HCT116 (cell line): Measurements from ENCODE around the gene SUSD6. TPM values are rescaled to one million over a fixed set of nuclear protein-coding genes. Genes with fewer than 3 reads are reported as not detected.

Experiments
- ATAC-seq: fragments of 200-7000 bp; cut with Tn5 transposase; 2 replicates; pipeline ENCODE4 v1.9.1; 2020; ENCODE audit warnings: mild to moderate bottlenecking, moderate library complexity
- BruUV-seq: library from RNA; stranded (reverse); fragments of 400-500 nt; replicated peaks from 2 replicates; lab custom pipeline; 2021; lab: Mats Ljungman, UMichigan
- CTCF ChIA-PET: fragments of 300-600 bp; sonication (Branson Sonifier 250); formaldehyde crosslinking; loops from one replicate; lab custom pipeline; 2021; ENCODE audit warnings: antibody characterized with exemption; lab: Charles Lee
- POLR2A ChIA-PET: fragments of 300-600, 350-600 bp; sonication (Branson Sonifier 250); formaldehyde crosslinking; loops from one replicate; lab custom pipeline; 2021; ENCODE audit warnings: antibody characterized with exemption; lab: Charles Lee
- RAD21 ChIA-PET, 2 experiments: fragments of 300-600 bp; sonication (Branson Sonifier 250); formaldehyde crosslinking; loops; one replicate each; lab custom pipeline; 2023; ENCODE audit warnings: low total read pairs in 2 of 2; ENCODE audit not compliant: uncharacterized antibody in 2 of 2, unreplicated experiment in 2 of 2, low non-redundant PET in 1 of 2; lab: Charles Lee
- DNase-seq: peaks from one replicate; pipeline ENCODE4 v3.0.0-alpha.2; 2010; ENCODE audit warnings: low read depth, low spot score
- H2AFZ ChIP-seq: fragments of 200-600 bp; shearing (Covaris generic), sonication (generic); 2 replicates; pipeline ENCODE4 v1.6.1; 2017; ENCODE audit warnings: low read depth, mixed run types, mixed read lengths, antibody characterized with exemption, low read length; ENCODE audit not compliant: poor library complexity, severe bottlenecking
- H3K27ac ChIP-seq: 2 replicates; pipeline ENCODE4 v1.5.1; 2012; ENCODE audit warnings: low read depth, low read length
- H3K27me3 ChIP-seq: fragments of 200-600 bp; sonication (generic); 2 replicates; pipeline ENCODE4 v1.6.1; 2016; ENCODE audit warnings: mixed run types, low read length, mixed read lengths; ENCODE audit not compliant: insufficient read depth
- H3K36me3 ChIP-seq, 2 experiments: fragments of 200-500 bp in 1 of 2; fragments of 200-600 bp in 1 of 2; sonication (Bioruptor generic) in 1 of 2; sonication (generic) in 1 of 2; 2 replicates each; pipeline versions ENCODE4 v1.5.1 to v1.6.1; 2014 to 2016; ENCODE audit warnings: low read length in 2 of 2, inconsistent platforms in 1 of 2, mixed read lengths in 1 of 2, mixed run types in 1 of 2; ENCODE audit not compliant: insufficient read depth in 2 of 2, control insufficient read depth in 1 of 2
- H3K4me1 ChIP-seq, 2 experiments: fragments of 200-600 bp in 1 of 2; sonication (generic) in 1 of 2; 2 replicates each; pipeline versions ENCODE4 v1.5.1 to v1.6.1; 2012 to 2017; ENCODE audit warnings: low read length in 2 of 2, inconsistent platforms in 1 of 2, mild to moderate bottlenecking in 1 of 2, mixed read lengths in 1 of 2, mixed run types in 1 of 2, moderate library complexity in 1 of 2; ENCODE audit not compliant: insufficient read depth in 2 of 2, control insufficient read depth in 1 of 2
- H3K4me2 ChIP-seq: fragments of 200-600 bp; sonication (generic); 2 replicates; pipeline ENCODE4 v1.6.1; 2017; ENCODE audit warnings: mixed run types, low read length, mixed read lengths
- H3K4me3 ChIP-seq, 2 experiments: fragments of 200-600 bp in 1 of 2; sonication (generic) in 1 of 2; replicated peaks in 1 of 2; 2 replicates each; pipeline ENCODE4 v1.5.1; 2011 to 2016; ENCODE audit warnings: low read length in 2 of 2, control low read depth in 1 of 2, low read depth in 1 of 2, mild to moderate bottlenecking in 1 of 2, mixed read lengths in 1 of 2, mixed run types in 1 of 2
- H3K79me2 ChIP-seq: fragments of 200-600 bp; sonication (generic); 2 replicates; pipeline ENCODE4 v1.6.1; 2017; ENCODE audit warnings: mild to moderate bottlenecking, mixed run types, low read length, moderate library complexity, mixed read lengths; ENCODE audit not compliant: insufficient read depth
- H3K9ac ChIP-seq: fragments of 200-600 bp; sonication (generic); 2 replicates; pipeline ENCODE4 v1.6.1; 2016; ENCODE audit warnings: low read length, mixed read lengths
- H3K9me2 ChIP-seq: fragments of 200-600 bp; sonication (generic), shearing (Covaris generic); 2 replicates; pipeline ENCODE4 v1.6.1; 2017; ENCODE audit warnings: mixed run types, mild to moderate bottlenecking, moderate library complexity; ENCODE audit not compliant: insufficient read depth
- H3K9me3 ChIP-seq, 2 experiments: fragments of 200-500 bp in 1 of 2; fragments of 200-600 bp in 1 of 2; sonication (Bioruptor generic) in 1 of 2; sonication (generic) in 1 of 2; 2 replicates each; pipeline ENCODE4 v1.6.1; 2014 to 2017; ENCODE audit warnings: low read length in 2 of 2, mixed read lengths in 2 of 2, inconsistent platforms in 1 of 2, low read depth in 1 of 2, mild to moderate bottlenecking in 1 of 2, mixed run types in 1 of 2, moderate library complexity in 1 of 2; ENCODE audit not compliant: control insufficient read depth in 1 of 2, insufficient read depth in 1 of 2
- H4K20me1 ChIP-seq: fragments of 200-600 bp; sonication (generic), shearing (Covaris generic); 2 replicates; pipeline ENCODE4 v1.6.1; 2017; ENCODE audit warnings: mixed run types, mild to moderate bottlenecking, moderate library complexity; ENCODE audit not compliant: insufficient read depth
- CBX3 ChIP-seq: IDR thresholded peaks from 2 replicates; pipeline ENCODE4 v1.6.1; 2012; ENCODE audit warnings: low read depth
- CEBPB ChIP-seq: IDR thresholded peaks from 2 replicates; pipeline ENCODE4 v1.6.1; 2012; ENCODE audit warnings: low read depth
- RAD21 ChIP-seq: IDR thresholded peaks from 2 replicates; pipeline ENCODE4 v1.6.1; 2012; ENCODE audit warnings: low read depth, mild to moderate bottlenecking
- SP1 ChIP-seq: IDR thresholded peaks from 2 replicates; pipeline ENCODE4 v1.6.1; 2012; ENCODE audit warnings: low read depth
- ZFX ChIP-seq: fragments of 450-650 bp; IDR thresholded peaks from 2 replicates; pipeline ENCODE4 v1.6.1; 2017
- intact Hi-C: fragments of 100-400 bp; cut with micrococcal nuclease; formaldehyde crosslinking; loops from 2 replicates; pipeline ENCODE4 v1.10.0; 2022
- total RNA-seq: library from RNA; stranded (reverse); gene quantifications from one replicate; pipeline ENCODE4 v1.2.1, GENCODE V29; 2021; ENCODE audit not compliant: unreplicated experiment
- TF ChIP-seq, protein P1 (sequence below): IDR thresholded peaks from 2 replicates; pipeline ENCODE4 v1.6.1; 2012
- TF ChIP-seq, protein P2 (sequence below), 3 experiments: fragments of 200-600 bp in 1 of 3; sonication (generic) in 1 of 3; IDR thresholded peaks in 2 of 3; conservative IDR thresholded peaks in 1 of 3; 2 replicates each; pipeline ENCODE4 v1.5.1; 2012 to 2017; ENCODE audit warnings: low read depth in 2 of 3, low read length in 2 of 3, antibody characterized with exemption in 1 of 3, borderline replicate concordance in 1 of 3, control low read depth in 1 of 3, mild to moderate bottlenecking in 1 of 3, mixed read lengths in 1 of 3, mixed run types in 1 of 3, moderate library complexity in 1 of 3; ENCODE audit not compliant: insufficient read depth in 1 of 3

Gene SUSD6
- total RNA-seq, 1 experiment from 2014 or later, result 6.4 TPM

- H3K9me3 ChIP-seq, result no peaks in the 10 kb centered on the region
- ChIA-PET CTCF (interaction anchor here (1.0 kb wide), 1 partner anchor 28 kb away, joined by 4 read pairs; no protein-coding TSS in a partner anchor), RAD21 (no interaction called here), POLR2A (interaction anchor here (1.1 kb wide), 1 partner anchor 102 kb away, joined by 3 read pairs; no protein-coding TSS in a partner anchor)
- no peaks in the 10 kb centered on the region; the same call in 1 of the 2 replicates for H3K79me2 ChIP-seq
- no peaks in the 10 kb centered on the region for H4K20me1 ChIP-seq
- H3K27ac ChIP-seq, result peak overlapping the region; percentile 46; the same call in 1 of the 2 replicates
- H3K4me2 ChIP-seq, result peak overlapping the region; percentile 99
- no peak for DNase-seq
- peaks cover 16 to 27% of the 10 kb centered on the region in 2 experiments for H3K4me1 ChIP-seq
- H3K4me3 ChIP-seq, result peak overlapping the region; percentile 66 to 79
- peak overlapping the region; percentile 69 for H3K9ac ChIP-seq
- intact Hi-C loops, result no loop called here
- no peaks in the 10 kb centered on the region for H3K9me2 ChIP-seq
- H2AFZ ChIP-seq, result no peak overlapping the region
- TF ChIP-seq ZFX (peak; percentile 83), CEBPB (no peak), SP1 (no peak), CBX3 (no peak)
- TF ChIP-seq, all 23 proteins: peak for 1
- no TSS peak for BruUV-seq
- ATAC-seq, result peak; percentile 38
- Histone ChIP-seq H3K36me3 (no peaks in the 10 kb centered on the region), H3K27me3 (no peaks in the 10 kb centered on the region)
Measured at GRCh38 chr14:69612014-69612782, 802 bp downstream of the SUSD6 start.

DNA sequence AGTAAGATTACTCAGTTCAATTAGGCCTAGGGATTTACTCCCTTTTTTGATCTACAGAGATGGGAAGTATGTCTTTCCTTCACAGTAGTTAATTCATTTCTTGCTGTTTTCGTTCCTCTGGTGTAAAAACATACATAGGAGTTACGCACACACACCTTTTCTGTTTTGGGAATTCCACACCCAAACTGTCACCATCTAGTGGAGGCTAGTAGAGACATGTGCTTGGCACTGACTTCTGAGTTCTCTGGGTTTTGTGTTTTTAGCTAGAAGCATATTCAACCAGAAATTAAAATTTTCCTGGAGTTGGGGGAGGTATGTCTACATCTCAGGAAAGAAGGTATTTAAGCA is 1.4 kb downstream of the SUSD6 start:
- TSS peak; percentile 50 for BruUV-seq
- CTCF ChIA-PET, result no interaction called here
- TF ChIP-seq, protein P1, sequence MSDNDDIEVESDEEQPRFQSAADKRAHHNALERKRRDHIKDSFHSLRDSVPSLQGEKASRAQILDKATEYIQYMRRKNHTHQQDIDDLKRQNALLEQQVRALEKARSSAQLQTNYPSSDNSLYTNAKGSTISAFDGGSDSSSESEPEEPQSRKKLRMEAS, result peak; percentile 69
- no peak for TF ChIP-seq CEBPB
- TF ChIP-seq, protein P2, sequence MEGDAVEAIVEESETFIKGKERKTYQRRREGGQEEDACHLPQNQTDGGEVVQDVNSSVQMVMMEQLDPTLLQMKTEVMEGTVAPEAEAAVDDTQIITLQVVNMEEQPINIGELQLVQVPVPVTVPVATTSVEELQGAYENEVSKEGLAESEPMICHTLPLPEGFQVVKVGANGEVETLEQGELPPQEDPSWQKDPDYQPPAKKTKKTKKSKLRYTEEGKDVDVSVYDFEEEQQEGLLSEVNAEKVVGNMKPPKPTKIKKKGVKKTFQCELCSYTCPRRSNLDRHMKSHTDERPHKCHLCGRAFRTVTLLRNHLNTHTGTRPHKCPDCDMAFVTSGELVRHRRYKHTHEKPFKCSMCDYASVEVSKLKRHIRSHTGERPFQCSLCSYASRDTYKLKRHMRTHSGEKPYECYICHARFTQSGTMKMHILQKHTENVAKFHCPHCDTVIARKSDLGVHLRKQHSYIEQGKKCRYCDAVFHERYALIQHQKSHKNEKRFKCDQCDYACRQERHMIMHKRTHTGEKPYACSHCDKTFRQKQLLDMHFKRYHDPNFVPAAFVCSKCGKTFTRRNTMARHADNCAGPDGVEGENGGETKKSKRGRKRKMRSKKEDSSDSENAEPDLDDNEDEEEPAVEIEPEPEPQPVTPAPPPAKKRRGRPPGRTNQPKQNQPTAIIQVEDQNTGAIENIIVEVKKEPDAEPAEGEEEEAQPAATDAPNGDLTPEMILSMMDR (IDR thresholded peaks at IDR 0.05 in 2 of 3, conservative IDR thresholded peaks at IDR 0.05 in 1 of 3; ENCODE audit: borderline replicate concordance in 1 of 3, insufficient read depth in 1 of 3, low read depth in 2 of 3, low read length in 2 of 3), result peak; percentile 4 to 22 (median 19); a peak in 2 of 6 replicates
- peak; percentile 27; the same call in 1 of the 2 replicates for TF ChIP-seq RAD21
- Histone ChIP-seq H3K36me3 (no peaks in the 10 kb centered on the region), H3K27ac (0 out of 2 replicates have a peak overlapping the region, but pooled peaks have one; percentile 46), H3K27me3 (no peaks in the 10 kb centered on the region), H2AFZ (no peak overlapping the region), H4K20me1 (no peaks in the 10 kb centered on the region), H3K79me2 (no peaks in the 10 kb centered on the region; the same call in 1 of the 2 replicates), H3K4me3 (peak overlapping the region; percentile 66 to 79), H3K9me3 (no peaks in the 10 kb centered on the region), H3K4me1 (peaks cover 10 to 22% of the 10 kb centered on the region in 2 experiments), H3K4me2 (peak overlapping the region; percentile 99), H3K9me2 (no peaks in the 10 kb centered on the region), H3K9ac (peak overlapping the region; percentile 69)
- RAD21 ChIA-PET, result no interaction called here
- POLR2A ChIA-PET, result no interaction called here
- ATAC-seq (no peak), DNase-seq (peak; percentile 7)
- intact Hi-C loops, result no loop called here
